HL-60 (cell line): ENCODE measurements around the gene XXYLT1.

Experiments
- DNase-seq, 2 experiments: peaks; one replicate each; pipeline ENCODE4 v3.0.0-alpha.2; 2010 to 2020; ENCODE audit warnings: low read depth in 1 of 2, low spot score in 1 of 2
- H3K27ac ChIP-seq: fragments of 250-450 bp; sonication (Bioruptor Pico); replicated peaks from 2 replicates; pipeline ENCODE4 v1.5.1; 2020; ENCODE audit warnings: mild to moderate bottlenecking, moderate library complexity
- H3K27me3 ChIP-seq: fragments of 250-450 bp; sonication (Bioruptor Pico); 2 replicates; pipeline ENCODE4 v1.5.1; 2021; ENCODE audit warnings: mild to moderate bottlenecking, moderate library complexity; ENCODE audit not compliant: insufficient read depth, poor library complexity, severe bottlenecking
- H3K4me3 ChIP-seq: replicated peaks from 2 replicates; pipeline ENCODE4 v1.5.1; 2011; ENCODE audit warnings: mild to moderate bottlenecking, control low read depth, low read length; ENCODE audit not compliant: insufficient read depth
- GABPA ChIP-seq: IDR thresholded peaks from 2 replicates; pipeline ENCODE4 v1.6.1; 2012; ENCODE audit warnings: low read depth
- POLR2AphosphoS5 ChIP-seq: IDR thresholded peaks from 2 replicates; pipeline ENCODE4 v1.6.1; 2012; ENCODE audit warnings: low read depth
- SPI1 ChIP-seq: IDR thresholded peaks from 2 replicates; pipeline ENCODE4 v1.6.1; 2012; ENCODE audit warnings: low read depth, mild to moderate bottlenecking, borderline replicate concordance
- TF ChIP-seq, protein P1 (sequence below): IDR thresholded peaks from one replicate; pipeline ENCODE4 v1.5.1; 2011; ENCODE audit warnings: low read length, control low read depth, inconsistent platforms; ENCODE audit not compliant: insufficient read depth
- TF ChIP-seq, protein P2 (sequence below): IDR thresholded peaks from 2 replicates; pipeline ENCODE4 v1.6.1; 2012; ENCODE audit warnings: low read depth; ENCODE audit not compliant: insufficient replicate concordance

Gene XXYLT1

DNA sequence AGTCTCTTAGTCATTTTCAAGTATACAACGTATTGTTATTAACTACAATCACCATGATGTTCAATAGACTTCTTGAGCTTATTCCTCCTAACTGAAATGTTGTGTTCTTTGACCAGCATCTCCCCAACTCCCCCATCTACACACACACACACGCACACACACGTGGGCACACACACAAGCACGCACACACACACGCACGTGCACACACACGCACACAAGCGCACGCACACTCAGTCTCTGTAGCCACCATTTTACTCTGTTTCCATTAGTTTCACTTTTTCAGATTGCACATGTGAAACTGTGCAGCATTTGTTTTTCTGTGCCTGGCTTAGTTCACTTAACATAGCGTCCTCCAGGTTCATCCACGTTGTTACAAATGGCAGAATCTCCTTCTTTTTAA is 247.0 kb downstream of the XXYLT1 start:
- Histone ChIP-seq H3K27ac (no peak overlapping the region), H3K27me3 (no peaks in the 10 kb centered on the region), H3K4me3 (no peak overlapping the region)
- DNase-seq, result no peak
- TF ChIP-seq, protein P1, sequence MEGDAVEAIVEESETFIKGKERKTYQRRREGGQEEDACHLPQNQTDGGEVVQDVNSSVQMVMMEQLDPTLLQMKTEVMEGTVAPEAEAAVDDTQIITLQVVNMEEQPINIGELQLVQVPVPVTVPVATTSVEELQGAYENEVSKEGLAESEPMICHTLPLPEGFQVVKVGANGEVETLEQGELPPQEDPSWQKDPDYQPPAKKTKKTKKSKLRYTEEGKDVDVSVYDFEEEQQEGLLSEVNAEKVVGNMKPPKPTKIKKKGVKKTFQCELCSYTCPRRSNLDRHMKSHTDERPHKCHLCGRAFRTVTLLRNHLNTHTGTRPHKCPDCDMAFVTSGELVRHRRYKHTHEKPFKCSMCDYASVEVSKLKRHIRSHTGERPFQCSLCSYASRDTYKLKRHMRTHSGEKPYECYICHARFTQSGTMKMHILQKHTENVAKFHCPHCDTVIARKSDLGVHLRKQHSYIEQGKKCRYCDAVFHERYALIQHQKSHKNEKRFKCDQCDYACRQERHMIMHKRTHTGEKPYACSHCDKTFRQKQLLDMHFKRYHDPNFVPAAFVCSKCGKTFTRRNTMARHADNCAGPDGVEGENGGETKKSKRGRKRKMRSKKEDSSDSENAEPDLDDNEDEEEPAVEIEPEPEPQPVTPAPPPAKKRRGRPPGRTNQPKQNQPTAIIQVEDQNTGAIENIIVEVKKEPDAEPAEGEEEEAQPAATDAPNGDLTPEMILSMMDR, result no peak
- no peak for TF ChIP-seq SPI1
- no peak for TF ChIP-seq GABPA
- TF ChIP-seq, protein P2, sequence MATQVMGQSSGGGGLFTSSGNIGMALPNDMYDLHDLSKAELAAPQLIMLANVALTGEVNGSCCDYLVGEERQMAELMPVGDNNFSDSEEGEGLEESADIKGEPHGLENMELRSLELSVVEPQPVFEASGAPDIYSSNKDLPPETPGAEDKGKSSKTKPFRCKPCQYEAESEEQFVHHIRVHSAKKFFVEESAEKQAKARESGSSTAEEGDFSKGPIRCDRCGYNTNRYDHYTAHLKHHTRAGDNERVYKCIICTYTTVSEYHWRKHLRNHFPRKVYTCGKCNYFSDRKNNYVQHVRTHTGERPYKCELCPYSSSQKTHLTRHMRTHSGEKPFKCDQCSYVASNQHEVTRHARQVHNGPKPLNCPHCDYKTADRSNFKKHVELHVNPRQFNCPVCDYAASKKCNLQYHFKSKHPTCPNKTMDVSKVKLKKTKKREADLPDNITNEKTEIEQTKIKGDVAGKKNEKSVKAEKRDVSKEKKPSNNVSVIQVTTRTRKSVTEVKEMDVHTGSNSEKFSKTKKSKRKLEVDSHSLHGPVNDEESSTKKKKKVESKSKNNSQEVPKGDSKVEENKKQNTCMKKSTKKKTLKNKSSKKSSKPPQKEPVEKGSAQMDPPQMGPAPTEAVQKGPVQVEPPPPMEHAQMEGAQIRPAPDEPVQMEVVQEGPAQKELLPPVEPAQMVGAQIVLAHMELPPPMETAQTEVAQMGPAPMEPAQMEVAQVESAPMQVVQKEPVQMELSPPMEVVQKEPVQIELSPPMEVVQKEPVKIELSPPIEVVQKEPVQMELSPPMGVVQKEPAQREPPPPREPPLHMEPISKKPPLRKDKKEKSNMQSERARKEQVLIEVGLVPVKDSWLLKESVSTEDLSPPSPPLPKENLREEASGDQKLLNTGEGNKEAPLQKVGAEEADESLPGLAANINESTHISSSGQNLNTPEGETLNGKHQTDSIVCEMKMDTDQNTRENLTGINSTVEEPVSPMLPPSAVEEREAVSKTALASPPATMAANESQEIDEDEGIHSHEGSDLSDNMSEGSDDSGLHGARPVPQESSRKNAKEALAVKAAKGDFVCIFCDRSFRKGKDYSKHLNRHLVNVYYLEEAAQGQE, result no peak
- no peak for TF ChIP-seq POLR2AphosphoS5

DNA sequence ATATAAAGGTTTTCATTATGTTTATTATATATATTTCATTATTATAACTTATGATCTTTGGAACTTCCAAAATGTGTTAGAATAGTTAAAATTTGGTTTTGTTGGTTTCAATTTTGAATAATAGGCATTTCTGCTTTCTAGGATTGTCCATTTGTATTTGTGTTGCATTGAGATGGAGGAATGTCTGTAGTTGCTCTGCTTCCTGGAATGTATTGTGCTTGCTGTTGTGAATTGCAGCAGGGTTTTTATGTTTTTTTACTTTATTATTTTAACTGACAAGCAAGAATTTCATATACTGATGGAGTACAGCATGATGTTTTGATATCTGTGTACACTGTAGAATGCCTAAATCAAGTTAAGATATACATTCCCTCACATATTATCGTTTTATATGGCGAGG is 247.4 kb downstream of the XXYLT1 start:
- Histone ChIP-seq H3K27me3 (no peaks in the 10 kb centered on the region), H3K4me3 (no peak overlapping the region), H3K27ac (no peak overlapping the region)
- DNase-seq, result no peak
- no peak for TF ChIP-seq SPI1
- no peak for TF ChIP-seq POLR2AphosphoS5
- TF ChIP-seq, protein P2, result no peak
- TF ChIP-seq, protein P1, result no peak
- no peak for TF ChIP-seq GABPA

DNA sequence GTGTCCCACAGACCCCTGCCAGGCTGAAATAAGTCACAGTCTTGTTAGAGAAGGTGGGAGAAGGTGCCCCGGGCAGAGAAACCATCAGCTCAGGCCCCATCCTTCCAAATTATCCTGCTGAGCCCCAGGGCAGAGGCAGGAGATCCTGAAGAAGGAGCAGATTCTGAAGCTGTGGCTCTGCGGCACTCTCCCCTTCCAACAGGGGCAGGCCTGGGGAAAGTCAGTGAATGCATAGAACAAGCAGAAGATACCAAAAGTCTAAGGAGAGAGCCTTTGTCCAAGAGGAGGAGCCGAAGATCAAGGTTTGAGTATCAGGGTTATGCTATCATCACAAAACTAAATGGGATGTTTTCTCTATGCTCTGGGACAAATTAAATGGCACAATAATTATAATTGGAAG is 249.3 kb downstream of the XXYLT1 start:
- DNase-seq, result no peak
- TF ChIP-seq, protein P1, result no peak
- TF ChIP-seq GABPA (no peak), SPI1 (no peak), POLR2AphosphoS5 (no peak)
- TF ChIP-seq, protein P2, result no peak
- Histone ChIP-seq H3K27me3 (no peaks in the 10 kb centered on the region), H3K4me3 (no peak overlapping the region), H3K27ac (no peak overlapping the region)
